ENCODE data around the gene PYM1. TPM values are rescaled to one million over a fixed set of nuclear protein-coding genes. Genes with fewer than 3 reads are reported as not detected.

PYM1 gene
- total RNA-seq, 1 donor = 31.5 TPM

DNA sequence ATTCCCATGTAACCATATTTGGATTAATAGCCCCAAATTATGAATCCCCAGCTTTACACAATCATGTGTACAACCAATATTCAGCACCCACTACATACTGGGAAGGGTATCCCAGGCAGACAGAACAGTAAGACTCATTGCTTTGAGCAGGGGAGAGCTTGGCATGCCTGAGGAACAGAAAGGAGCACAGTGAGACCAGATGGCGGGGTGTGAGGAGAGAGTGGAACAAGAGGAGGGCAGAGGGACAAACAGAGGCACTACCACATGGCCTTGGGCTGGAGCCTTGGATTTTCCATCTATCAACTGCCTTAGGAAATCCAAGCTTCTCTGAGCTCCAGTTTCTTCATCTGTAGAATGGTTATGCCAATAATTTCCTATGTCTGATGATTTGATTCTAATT lies 7.1 kb upstream of the PYM1 start:
- H2AFZ ChIP-seq (ENCODE audit: low read length) = no peak overlapping the region
- H3K4me1 ChIP-seq (ENCODE audit: insufficient read depth, low read length) = peaks cover 38% of the 10 kb centered on the region
- H3K36me3 ChIP-seq (ENCODE audit: insufficient read depth, low read length) = peaks cover 14% of the 10 kb centered on the region
- no peaks in the 10 kb centered on the region for H4K20me1 ChIP-seq (ENCODE audit: insufficient read depth, low read length)
- H3K4me3 ChIP-seq (ENCODE audit: insufficient read depth, low read length) = no peak overlapping the region
- no peak overlapping the region for H3K4me2 ChIP-seq (ENCODE audit: insufficient read depth, low read length)
- H3K79me2 ChIP-seq (ENCODE audit: insufficient read depth, low read length) = peaks cover 14% of the 10 kb centered on the region
- peak; percentile 25 for DNase-seq (ENCODE audit: insufficient read length, low spot score, missing footprints)
- TF ChIP-seq, protein P1, sequence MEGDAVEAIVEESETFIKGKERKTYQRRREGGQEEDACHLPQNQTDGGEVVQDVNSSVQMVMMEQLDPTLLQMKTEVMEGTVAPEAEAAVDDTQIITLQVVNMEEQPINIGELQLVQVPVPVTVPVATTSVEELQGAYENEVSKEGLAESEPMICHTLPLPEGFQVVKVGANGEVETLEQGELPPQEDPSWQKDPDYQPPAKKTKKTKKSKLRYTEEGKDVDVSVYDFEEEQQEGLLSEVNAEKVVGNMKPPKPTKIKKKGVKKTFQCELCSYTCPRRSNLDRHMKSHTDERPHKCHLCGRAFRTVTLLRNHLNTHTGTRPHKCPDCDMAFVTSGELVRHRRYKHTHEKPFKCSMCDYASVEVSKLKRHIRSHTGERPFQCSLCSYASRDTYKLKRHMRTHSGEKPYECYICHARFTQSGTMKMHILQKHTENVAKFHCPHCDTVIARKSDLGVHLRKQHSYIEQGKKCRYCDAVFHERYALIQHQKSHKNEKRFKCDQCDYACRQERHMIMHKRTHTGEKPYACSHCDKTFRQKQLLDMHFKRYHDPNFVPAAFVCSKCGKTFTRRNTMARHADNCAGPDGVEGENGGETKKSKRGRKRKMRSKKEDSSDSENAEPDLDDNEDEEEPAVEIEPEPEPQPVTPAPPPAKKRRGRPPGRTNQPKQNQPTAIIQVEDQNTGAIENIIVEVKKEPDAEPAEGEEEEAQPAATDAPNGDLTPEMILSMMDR (IDR thresholded peaks at IDR 0.05; ENCODE audit: extremely low read depth, low read depth, low read length) = no peak
- no peak overlapping the region for H3K27ac ChIP-seq (ENCODE audit: low read depth, low read length)
- no peaks in the 10 kb centered on the region for H3K9me3 ChIP-seq (ENCODE audit: low read depth, low read length)
- no peaks in the 10 kb centered on the region for H3K27me3 ChIP-seq (ENCODE audit: insufficient read depth, low read length)

DNA sequence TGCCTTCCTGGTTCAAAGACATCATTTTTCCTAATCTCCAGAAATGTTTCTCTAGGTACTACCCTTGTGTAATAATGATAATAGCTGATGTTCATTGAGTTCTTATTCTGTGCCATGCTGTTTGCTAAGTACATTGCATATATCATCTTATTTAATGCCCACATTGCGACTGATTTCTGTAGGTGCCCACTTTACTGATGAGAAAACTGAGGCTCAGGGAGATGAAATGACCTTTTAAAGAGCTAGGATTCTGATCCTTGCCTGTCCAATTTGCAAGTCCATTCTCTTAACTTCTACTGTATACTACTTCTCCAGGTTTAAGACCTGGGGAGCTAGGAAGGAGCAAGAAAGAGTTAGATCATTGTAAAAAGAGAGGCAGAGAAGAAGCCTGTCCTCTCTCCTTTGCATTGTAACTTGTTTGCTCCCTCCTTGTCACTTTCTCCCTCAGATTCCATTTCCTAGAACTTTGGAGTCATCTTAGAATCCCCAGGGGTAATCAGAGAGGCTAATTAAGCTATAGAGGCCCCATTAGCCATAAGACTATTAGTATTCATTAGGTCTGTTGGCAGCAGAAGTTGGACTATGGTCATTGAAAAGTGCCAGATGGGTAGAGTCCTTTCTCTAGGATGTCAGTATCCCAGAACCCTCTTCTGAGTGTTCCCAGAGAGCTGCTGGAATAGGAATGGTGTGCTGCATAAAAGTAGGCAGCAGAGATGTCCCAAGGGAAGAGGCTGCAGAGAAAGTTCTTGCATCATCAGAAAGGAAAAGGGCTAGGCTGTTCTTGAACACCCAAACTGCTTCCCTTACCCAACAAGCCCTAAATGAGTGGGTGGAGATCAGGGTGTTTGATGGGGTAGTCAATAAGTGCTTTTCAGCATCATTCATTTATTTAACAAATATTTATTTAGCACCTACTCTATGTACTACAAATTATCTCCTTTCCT lies 6.4 kb upstream of the PYM1 start:
- Histone ChIP-seq H3K9me3 (ENCODE audit: low read depth, low read length) (no peaks in the 10 kb centered on the region), H3K36me3 (ENCODE audit: insufficient read depth, low read length) (peaks cover 9% of the 10 kb centered on the region), H3K27ac (ENCODE audit: low read depth, low read length) (no peak overlapping the region), H3K27me3 (ENCODE audit: insufficient read depth, low read length) (no peaks in the 10 kb centered on the region), H3K4me2 (ENCODE audit: insufficient read depth, low read length) (peak overlapping the region; percentile 12), H3K79me2 (ENCODE audit: insufficient read depth, low read length) (peaks cover 16% of the 10 kb centered on the region), H2AFZ (ENCODE audit: low read length) (no peak overlapping the region), H3K4me3 (ENCODE audit: insufficient read depth, low read length) (no peak overlapping the region), H3K4me1 (ENCODE audit: insufficient read depth, low read length) (peaks cover 36% of the 10 kb centered on the region), H4K20me1 (ENCODE audit: insufficient read depth, low read length) (no peaks in the 10 kb centered on the region)
- DNase-seq (ENCODE audit: insufficient read length, low spot score, missing footprints) = peak; percentile 84
- TF ChIP-seq, protein P1 (IDR thresholded peaks at IDR 0.05; ENCODE audit: extremely low read depth, low read depth, low read length) = no peak

DNA sequence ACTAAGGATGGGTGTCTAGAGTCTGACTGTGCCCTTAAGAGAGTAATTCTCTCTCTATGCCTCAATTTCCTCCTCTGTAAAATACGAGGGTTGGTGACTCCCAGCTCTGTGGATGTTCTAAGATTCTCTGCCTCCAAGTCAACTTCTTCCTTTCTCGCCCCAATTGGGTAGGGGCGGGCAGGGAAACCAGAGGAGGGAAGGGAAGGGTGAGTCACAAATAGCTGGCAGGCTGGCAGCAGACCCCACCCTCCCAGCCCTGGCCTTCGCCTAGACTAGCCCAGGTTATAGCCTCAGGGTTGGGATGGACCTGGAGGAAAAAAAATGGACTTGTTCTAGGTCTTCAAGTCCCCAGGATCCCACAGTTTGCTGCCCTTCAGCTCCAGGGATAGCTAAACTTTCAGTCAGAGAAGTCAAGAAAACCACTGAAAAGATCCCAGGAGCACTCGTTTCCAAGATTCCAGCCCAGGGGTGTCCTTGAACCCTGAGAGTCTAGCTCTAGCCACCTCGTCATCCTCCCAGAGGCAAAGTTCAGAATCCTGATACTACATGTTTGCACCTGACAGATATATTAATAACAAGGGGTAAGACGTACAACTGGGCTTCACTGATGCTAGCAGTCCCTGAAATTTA lies 5.6 kb upstream of the PYM1 start:
- Histone ChIP-seq H3K36me3 (ENCODE audit: insufficient read depth, low read length) (peaks cover 8% of the 10 kb centered on the region), H3K9me3 (ENCODE audit: low read depth, low read length) (no peaks in the 10 kb centered on the region), H3K4me2 (ENCODE audit: insufficient read depth, low read length) (peak overlapping the region; percentile 89), H3K27ac (ENCODE audit: low read depth, low read length) (peak overlapping the region; percentile 66), H3K4me1 (ENCODE audit: insufficient read depth, low read length) (peaks cover 36% of the 10 kb centered on the region), H3K27me3 (ENCODE audit: insufficient read depth, low read length) (no peaks in the 10 kb centered on the region), H3K79me2 (ENCODE audit: insufficient read depth, low read length) (peaks cover 17% of the 10 kb centered on the region), H2AFZ (ENCODE audit: low read length) (no peak overlapping the region), H3K4me3 (ENCODE audit: insufficient read depth, low read length) (peak overlapping the region; percentile 77), H4K20me1 (ENCODE audit: insufficient read depth, low read length) (no peaks in the 10 kb centered on the region)
- TF ChIP-seq, protein P1 (IDR thresholded peaks at IDR 0.05; ENCODE audit: extremely low read depth, low read depth, low read length) = no peak
- DNase-seq (ENCODE audit: insufficient read length, low spot score, missing footprints) = peak; percentile 87

DNA sequence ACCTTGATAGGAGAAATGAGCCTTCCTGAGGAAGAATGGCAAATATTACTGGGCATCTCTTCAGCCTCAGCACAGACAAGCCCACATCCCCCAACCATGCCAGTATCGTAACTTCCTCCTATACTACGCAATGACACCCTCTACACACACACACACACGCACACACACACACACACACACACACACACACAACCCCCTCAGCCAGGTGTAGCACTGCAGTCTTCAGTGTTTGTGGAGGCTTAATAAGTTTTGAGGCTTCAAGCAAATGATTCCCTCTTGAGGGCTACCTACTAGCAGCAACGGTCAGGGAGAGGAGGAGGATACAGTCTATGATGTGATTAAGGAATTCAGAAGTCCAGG lies 4.8 kb upstream of the PYM1 start:
- H3K4me1 ChIP-seq (ENCODE audit: insufficient read depth, low read length) = peaks cover 36% of the 10 kb centered on the region
- H3K36me3 ChIP-seq (ENCODE audit: insufficient read depth, low read length) = peaks cover 8% of the 10 kb centered on the region
- TF ChIP-seq, protein P1 (IDR thresholded peaks at IDR 0.05; ENCODE audit: extremely low read depth, low read depth, low read length) = no peak
- peak overlapping the region; percentile 87 for H2AFZ ChIP-seq (ENCODE audit: low read length)
- peaks cover 24% of the 10 kb centered on the region for H3K79me2 ChIP-seq (ENCODE audit: insufficient read depth, low read length)
- DNase-seq (ENCODE audit: insufficient read length, low spot score, missing footprints) = peak; percentile 76
- H3K27ac ChIP-seq (ENCODE audit: low read depth, low read length) = peak overlapping the region; percentile 66
- H3K4me2 ChIP-seq (ENCODE audit: insufficient read depth, low read length) = peak overlapping the region; percentile 89
- H3K27me3 ChIP-seq (ENCODE audit: insufficient read depth, low read length) = no peaks in the 10 kb centered on the region
- H3K4me3 ChIP-seq (ENCODE audit: insufficient read depth, low read length) = peak overlapping the region; percentile 77
- H4K20me1 ChIP-seq (ENCODE audit: insufficient read depth, low read length) = no peaks in the 10 kb centered on the region
- no peaks in the 10 kb centered on the region for H3K9me3 ChIP-seq (ENCODE audit: low read depth, low read length)
